Keratinocyte (primary cell): ENCODE data around the gene RTN4IP1. TPM values are rescaled to one million over a fixed set of nuclear protein-coding genes. Genes with fewer than 3 reads are reported as not detected.

Source experiments
- DNase-seq: peaks from one replicate; pipeline ENCODE4 v3.0.0-alpha.2; 2011; ENCODE audit warnings: low read depth, missing footprints, low spot score
- FAIRE-seq: peaks from 2 replicates; lab custom pipeline; 2011; peaks lifted over from hg19 to GRCh38; lab: Jason Lieb, UNC
- H2AFZ ChIP-seq: 2 replicates; pipeline ENCODE4 v1.6.0; 2012; ENCODE audit warnings: low read length, control low read depth, inconsistent platforms; ENCODE audit not compliant: control insufficient read depth
- H3K27ac ChIP-seq: 2 replicates; pipeline ENCODE4 v1.5.1; 2011; ENCODE audit warnings: low read length; ENCODE audit not compliant: control insufficient read depth, insufficient read depth
- H3K27me3 ChIP-seq: 3 replicates; pipeline ENCODE4 v1.6.0; 2011; ENCODE audit warnings: low read length; ENCODE audit not compliant: control insufficient read depth, insufficient read depth; ENCODE audit errors: extremely low read depth
- H3K36me3 ChIP-seq, 2 experiments: 2 replicates in 1 of 2; 3 replicates in 1 of 2; pipeline ENCODE4 v1.5.1; 2011; ENCODE audit warnings: low read length in 2 of 2, mild to moderate bottlenecking in 1 of 2; ENCODE audit not compliant: control insufficient read depth in 2 of 2, insufficient read depth in 2 of 2; ENCODE audit errors: extremely low read depth in 1 of 2
- H3K4me1 ChIP-seq: 3 replicates; pipeline ENCODE4 v1.5.1; 2011; ENCODE audit warnings: low read length; ENCODE audit not compliant: control insufficient read depth, insufficient read depth; ENCODE audit errors: extremely low read depth
- H3K4me2 ChIP-seq: 3 replicates; pipeline ENCODE4 v1.6.0; 2011; ENCODE audit warnings: low read depth, low read length; ENCODE audit not compliant: control insufficient read depth, insufficient read depth; ENCODE audit errors: extremely low read depth
- H3K4me3 ChIP-seq, 3 experiments: fragments of 200-600 bp in 1 of 3; sonication (generic) in 1 of 3; 2 replicates in 2 of 3; 3 replicates in 1 of 3; pipeline ENCODE4 v1.5.1; 2011 to 2016; ENCODE audit warnings: low read length in 3 of 3, mild to moderate bottlenecking in 3 of 3, control low read depth in 2 of 3, inconsistent platforms in 1 of 3, low read depth in 1 of 3, mixed read lengths in 1 of 3, mixed run types in 1 of 3, moderate library complexity in 1 of 3; ENCODE audit not compliant: control insufficient read depth in 2 of 3, insufficient read depth in 2 of 3; ENCODE audit errors: extremely low read depth in 1 of 3
- H3K79me2 ChIP-seq: 2 replicates; pipeline ENCODE4 v1.6.0; 2012; ENCODE audit warnings: low read length; ENCODE audit not compliant: control insufficient read depth, insufficient read depth
- H3K9ac ChIP-seq: 3 replicates; pipeline ENCODE4 v1.6.0; 2011; ENCODE audit warnings: low read length; ENCODE audit not compliant: control insufficient read depth, insufficient read depth; ENCODE audit errors: extremely low read depth
- H3K9me1 ChIP-seq: 3 replicates; pipeline ENCODE4 v1.6.0; 2011; ENCODE audit warnings: low read length; ENCODE audit not compliant: control insufficient read depth, insufficient read depth; ENCODE audit errors: extremely low read depth
- H3K9me3 ChIP-seq: 2 replicates; pipeline ENCODE4 v1.5.1; 2012; ENCODE audit warnings: low read depth, low read length; ENCODE audit not compliant: control insufficient read depth
- H4K20me1 ChIP-seq: 3 replicates; pipeline ENCODE4 v1.6.0; 2011; ENCODE audit warnings: low read length; ENCODE audit not compliant: control insufficient read depth, insufficient read depth; ENCODE audit errors: extremely low read depth
- CTCF ChIP-seq, 3 experiments: IDR thresholded peaks in 1 of 3; conservative IDR thresholded peaks in 1 of 3; optimal IDR thresholded peaks in 1 of 3; 2 replicates in 2 of 3; 3 replicates in 1 of 3; pipeline versions ENCODE3 to v1.5.1; 2011; ENCODE audit warnings: low read length in 3 of 3, mild to moderate bottlenecking in 3 of 3, moderate library complexity in 2 of 3, control low read depth in 1 of 3, inconsistent platforms in 1 of 3; ENCODE audit not compliant: insufficient read depth in 2 of 3; ENCODE audit errors: extremely low read depth in 1 of 3
- EZH2 ChIP-seq: IDR thresholded peaks from one replicate; pipeline ENCODE4 v1.6.1; 2012; ENCODE audit warnings: inconsistent platforms, mild to moderate bottlenecking, low read length, moderate library complexity
- dilution Hi-C: fragments of 300-500 bp; cut with MboI; formaldehyde crosslinking; loops from one replicate; pipeline ENCODE4 v1.7.0; 2020; ENCODE audit warnings: low sequenced_read_pairs; ENCODE audit not compliant: extremely low pct_ligation_motif_present
- polyA plus RNA-seq, 5 experiments: library from polyadenylated mRNA; depleted of rRNA in 3 of 5; stranded (reverse) in 3 of 5; stranded (forward) in 1 of 5; unstranded in 1 of 5; fragments of >200 nt; gene quantifications; 1 replicate in 1 of 5; 2 replicates in 3 of 5; 3 replicates in 1 of 5; pipeline versions ENCODE4 v1.2.1 to v1.2.3, GENCODE V29; 2011 to 2012; ENCODE audit warnings: missing spikeins in 2 of 5, low read depth in 1 of 5, low replicate concordance in 1 of 5

Gene RTN4IP1
- polyA plus RNA-seq, 1 donor (not counting 4 experiments of a cell fraction or from before 2014, with no cell fraction given): 8.0 TPM

- Histone ChIP-seq H3K9ac (no peak overlapping the region), H3K4me2 (no peak overlapping the region), H3K27ac (no peak overlapping the region), H3K36me3 (peaks cover 8 to 9% of the 10 kb centered on the region in 2 experiments), H3K79me2 (no peaks in the 10 kb centered on the region), H3K4me1 (peaks cover 9% of the 10 kb centered on the region), H3K4me3 (no peak overlapping the region), H3K9me3 (no peaks in the 10 kb centered on the region), H3K27me3 (no peaks in the 10 kb centered on the region), H3K9me1 (no peaks in the 10 kb centered on the region), H2AFZ (no peak overlapping the region), H4K20me1 (no peaks in the 10 kb centered on the region)
- TF ChIP-seq EZH2 (no peak), CTCF (optimal IDR thresholded peaks at IDR 0.05 in 1 of 3, IDR thresholded peaks at IDR 0.05 in 1 of 3, conservative IDR thresholded peaks at IDR 0.05 in 1 of 3; ENCODE audit: extremely low read depth in 1 of 3, insufficient read depth in 2 of 3, low read length in 3 of 3) (no peak)
- no peak for FAIRE-seq
- no peak for DNase-seq
- dilution Hi-C loops: no loop called here
Observed at GRCh38 chr6:106572875-106573585, 56.3 kb downstream of the RTN4IP1 start.

- H3K9ac ChIP-seq: no peak overlapping the region
- no peak for DNase-seq
- H3K36me3 ChIP-seq: peaks cover 12% of the 10 kb centered on the region in 2 experiments
Observed at GRCh38 chr6:106572436-106572835, 56.9 kb downstream of the RTN4IP1 start.

More at GRCh38 chr6:106572436-106572835, 56.9 kb downstream of the RTN4IP1 start:
- Histone ChIP-seq H3K4me3 (no peak overlapping the region), H3K9me1 (no peaks in the 10 kb centered on the region), H3K27ac (no peak overlapping the region), H2AFZ (no peak overlapping the region), H3K79me2 (no peaks in the 10 kb centered on the region), H4K20me1 (no peaks in the 10 kb centered on the region), H3K27me3 (no peaks in the 10 kb centered on the region), H3K4me1 (peaks cover 11% of the 10 kb centered on the region), H3K4me2 (no peak overlapping the region), H3K9me3 (no peaks in the 10 kb centered on the region)
- dilution Hi-C loops: no loop called here
- no peak for FAIRE-seq
- TF ChIP-seq CTCF (optimal IDR thresholded peaks at IDR 0.05 in 1 of 3, IDR thresholded peaks at IDR 0.05 in 1 of 3, conservative IDR thresholded peaks at IDR 0.05 in 1 of 3; ENCODE audit: extremely low read depth in 1 of 3, insufficient read depth in 2 of 3, low read length in 3 of 3): no peak
- TF ChIP-seq EZH2: no peak
